ENCODE results near the gene LIPI.
"Not testable (repeated sequence)": the region's sequence is repeated elsewhere in the genome, so short reads cannot be mapped to it uniquely, and the experiment has no call there.

LIPI gene

DNA sequence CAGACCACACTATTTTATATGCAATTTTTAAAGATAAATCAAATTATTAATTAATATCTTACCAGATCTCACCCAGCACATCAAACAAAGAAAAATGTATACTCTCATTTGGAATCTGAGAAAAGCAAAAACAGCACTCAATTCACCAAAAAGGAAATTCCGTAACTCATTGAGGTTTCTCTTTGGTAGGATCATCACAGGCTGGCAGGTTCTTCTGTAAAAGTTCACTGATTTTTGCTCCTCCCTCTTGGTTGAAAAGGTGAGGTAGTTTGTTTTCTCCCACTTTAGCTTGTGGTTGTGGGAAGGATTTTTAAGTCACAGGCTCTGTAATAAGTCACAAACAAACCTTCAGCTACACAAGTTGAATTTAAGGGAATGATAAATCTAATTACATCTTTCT, at the start of gene LIPI:
TSS of gene LIPI (minus strand) at position 218 of the 400 bp plus-strand sequence. CDS start at position 108, 110 bp downstream.
- DNase-seq (ENCODE audit: low spot score) = no peak

DNA sequence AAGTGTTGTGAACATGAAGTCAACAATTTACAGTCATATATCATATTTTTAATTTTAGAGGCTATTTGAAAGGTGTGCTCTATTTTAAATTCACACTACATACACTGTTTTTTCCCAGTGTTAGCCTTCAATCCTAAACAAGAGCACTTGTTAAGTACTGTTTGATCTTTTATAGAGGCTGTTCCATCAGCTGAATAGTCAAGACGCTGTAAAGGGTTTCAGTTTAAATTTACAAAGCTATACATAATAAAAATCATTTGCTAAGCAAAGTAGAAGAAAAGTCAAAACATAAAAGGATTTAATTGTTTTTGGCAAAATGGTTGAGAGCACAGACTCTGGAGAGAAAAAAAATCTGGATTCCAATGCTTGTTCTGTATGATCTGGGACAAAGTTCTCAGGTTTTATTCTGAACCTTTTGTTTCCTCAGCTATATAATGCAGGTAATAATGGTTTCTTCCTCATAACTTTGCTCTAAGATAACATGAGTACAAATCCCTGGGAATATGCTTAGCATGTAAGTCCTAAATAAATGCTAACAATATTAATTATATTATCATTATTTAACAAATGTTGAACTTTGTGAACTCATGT, 49.5 kb upstream of the LIPI start:
- no peak for DNase-seq (ENCODE audit: low spot score)

DNA sequence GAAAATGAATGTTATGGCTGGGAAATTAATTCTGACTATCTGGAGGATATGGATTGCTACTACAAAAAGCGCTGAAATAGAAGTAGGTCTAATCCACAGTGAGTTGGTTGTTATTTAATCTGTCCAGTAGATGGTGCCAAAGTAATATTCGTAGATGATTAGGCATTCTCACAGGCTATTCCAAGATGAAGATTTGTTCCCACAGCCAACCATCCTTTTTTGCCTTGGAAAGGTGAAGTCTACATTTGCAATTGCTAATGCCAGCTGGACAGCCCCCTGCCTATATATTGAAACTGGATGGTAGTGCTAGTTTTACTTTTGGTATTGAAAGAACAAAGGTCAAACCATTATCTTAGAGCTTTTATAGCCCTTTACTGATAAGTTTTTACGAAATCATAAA, 49.0 kb upstream of the LIPI start:
- peak; percentile 42 for DNase-seq (ENCODE audit: low spot score)

DNA sequence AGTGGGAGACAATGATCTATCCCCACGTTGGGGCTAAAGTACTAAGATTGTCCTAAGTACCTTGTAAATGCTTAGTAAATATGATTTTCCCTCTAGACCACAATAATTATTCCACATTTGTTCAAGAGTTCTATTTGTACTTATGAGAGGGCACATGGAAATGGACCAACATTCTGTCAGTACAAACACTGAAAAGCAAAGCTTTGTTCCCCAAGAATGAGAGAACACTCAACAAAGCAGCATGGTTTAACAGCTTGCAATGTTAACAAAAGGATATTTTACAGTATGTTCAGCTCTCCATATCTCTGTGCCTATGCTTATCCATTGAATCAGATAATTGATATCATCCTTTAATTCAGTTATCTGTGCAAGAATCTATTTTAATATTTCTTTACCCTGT, 40.6 kb upstream of the LIPI start:
- DNase-seq (ENCODE audit: low spot score) = no peak

DNA sequence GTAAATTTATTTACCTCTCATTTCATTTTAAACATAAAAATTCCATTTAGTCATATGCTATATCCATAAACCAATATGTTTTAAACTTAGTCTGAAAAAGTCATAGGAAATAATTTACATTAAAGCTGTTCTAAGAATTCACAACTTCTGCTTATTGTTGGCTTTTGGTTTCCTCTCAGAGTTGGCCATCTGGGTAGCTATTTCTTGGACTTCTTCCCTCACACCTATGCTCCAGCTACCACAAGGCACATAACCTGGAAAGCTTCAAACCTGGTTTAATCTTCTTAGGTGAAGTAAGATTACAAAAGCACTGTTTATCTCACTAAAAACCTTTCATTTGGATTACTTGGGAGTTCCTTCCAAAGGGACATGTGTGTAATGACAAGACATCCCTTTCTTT, 35.0 kb upstream of the LIPI start:
- no peak for DNase-seq (ENCODE audit: low spot score)

DNA sequence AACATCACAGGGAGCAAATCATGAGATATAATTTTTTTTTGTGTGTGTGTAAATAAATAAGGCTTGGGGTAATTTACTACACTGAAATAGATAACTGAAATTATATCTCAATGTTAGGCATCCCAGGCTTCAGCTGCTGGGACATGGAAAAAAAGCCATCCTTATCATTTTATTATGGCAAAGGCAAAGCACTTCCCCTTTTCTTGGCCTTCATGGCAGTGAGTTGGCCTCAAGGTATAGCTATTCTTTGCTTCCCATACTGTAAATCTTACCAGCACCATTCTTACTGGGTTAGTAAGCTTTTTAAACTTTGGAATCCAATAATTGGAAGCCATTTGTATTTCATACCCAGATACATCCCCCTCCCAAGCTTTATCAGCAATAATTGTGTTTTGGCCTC, 34.2 kb upstream of the LIPI start:
- DNase-seq (ENCODE audit: low spot score) = no peak

DNA sequence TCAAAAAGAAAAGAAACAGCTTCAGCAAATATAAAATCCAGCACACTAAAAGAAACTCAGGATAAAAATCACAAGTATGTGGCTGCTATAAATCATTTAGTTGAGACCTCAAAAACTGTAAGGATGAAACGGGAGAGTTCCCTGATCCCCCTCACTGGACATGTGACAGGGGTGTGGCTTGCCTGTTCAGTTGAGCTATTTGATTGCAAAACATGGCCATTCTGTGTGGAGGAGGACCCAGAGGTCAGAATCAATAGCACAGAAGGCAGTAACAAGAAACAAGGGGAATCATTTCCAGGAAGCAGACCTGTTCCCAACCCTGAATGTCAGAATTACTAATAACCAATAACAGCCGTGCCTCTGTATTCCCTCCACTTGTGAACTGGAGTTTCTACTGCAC, 33.1 kb upstream of the LIPI start:
- DNase-seq (ENCODE audit: low spot score) = no peak

DNA sequence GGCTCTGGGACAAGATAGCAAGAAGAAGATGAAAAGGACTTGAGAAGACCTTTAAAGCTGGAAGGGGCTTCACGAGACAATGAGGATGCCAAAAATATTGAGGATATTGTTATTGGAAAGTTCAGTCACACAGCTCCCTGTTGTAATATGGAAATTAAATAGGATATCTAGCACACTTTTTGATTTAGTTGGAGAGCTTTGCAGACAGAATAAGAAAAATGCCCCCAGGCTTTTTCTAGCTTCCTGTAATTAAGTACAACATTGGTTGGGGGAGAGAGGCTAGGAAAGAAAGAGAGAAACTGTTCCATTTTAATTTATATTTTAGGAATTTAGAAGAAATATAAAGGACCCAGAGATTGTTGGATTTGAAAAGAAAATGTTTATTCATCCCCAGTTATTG, 32.7 kb upstream of the LIPI start:
- DNase-seq (ENCODE audit: low spot score) = no peak

DNA sequence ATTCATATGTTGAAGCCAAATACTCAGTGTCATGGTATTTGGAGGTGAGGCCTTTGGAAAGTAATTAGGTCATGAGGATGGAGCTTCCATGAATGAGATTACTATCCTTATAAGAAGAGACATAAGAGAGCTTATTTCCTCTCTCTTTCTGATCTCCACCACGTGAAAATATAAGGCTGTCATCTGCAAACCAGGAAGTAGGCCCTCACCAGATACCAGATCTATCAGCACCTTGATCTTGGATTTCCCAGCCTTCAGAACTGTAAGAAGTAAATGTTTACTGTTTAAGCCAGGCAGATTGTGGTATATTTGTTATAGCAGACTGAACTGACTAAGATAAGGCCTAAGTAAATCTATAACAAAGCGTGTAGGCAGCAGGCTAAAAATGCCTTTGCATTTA, 30.5 kb upstream of the LIPI start:
- DNase-seq (ENCODE audit: low spot score) = no peak

DNA sequence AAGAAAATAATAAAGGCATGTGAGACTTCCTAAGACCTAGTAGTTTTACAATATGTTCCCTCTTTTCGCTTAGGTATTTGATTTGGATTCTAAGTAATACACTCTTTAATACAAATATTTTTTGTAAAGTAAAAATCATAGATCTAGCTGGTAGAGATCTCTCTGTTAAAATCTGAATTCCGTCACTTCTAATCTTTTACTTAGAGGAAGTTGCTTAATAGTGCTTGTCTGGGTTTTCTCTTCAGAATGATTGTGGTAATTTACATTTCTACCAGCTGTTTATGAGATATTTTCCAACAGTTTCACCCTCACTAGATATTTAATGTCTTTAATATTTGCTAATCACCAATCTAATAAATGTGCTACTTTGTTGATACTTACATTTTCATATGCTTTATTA, 28.5 kb upstream of the LIPI start:
- DNase-seq (ENCODE audit: low spot score) = no peak

DNA sequence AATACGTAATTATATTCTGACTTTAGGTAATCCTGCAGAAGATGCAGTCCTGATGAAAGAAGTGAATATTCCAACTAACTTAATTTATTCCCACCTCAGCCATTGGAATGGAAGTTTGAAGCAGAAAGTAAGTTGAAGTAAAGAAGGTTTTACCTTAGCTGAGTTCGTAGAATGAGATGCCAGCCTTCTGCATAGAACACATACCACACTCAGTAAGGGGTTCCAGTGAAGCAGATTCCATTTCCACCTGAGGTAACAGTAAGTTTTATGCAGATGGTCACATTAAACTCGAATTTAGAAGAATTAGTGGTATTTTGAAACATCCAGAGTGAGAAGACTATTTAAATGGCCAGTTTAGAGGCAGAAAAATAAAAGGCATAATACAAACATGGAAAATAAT, 25.4 kb upstream of the LIPI start:
- DNase-seq (ENCODE audit: low spot score) = no peak

DNA sequence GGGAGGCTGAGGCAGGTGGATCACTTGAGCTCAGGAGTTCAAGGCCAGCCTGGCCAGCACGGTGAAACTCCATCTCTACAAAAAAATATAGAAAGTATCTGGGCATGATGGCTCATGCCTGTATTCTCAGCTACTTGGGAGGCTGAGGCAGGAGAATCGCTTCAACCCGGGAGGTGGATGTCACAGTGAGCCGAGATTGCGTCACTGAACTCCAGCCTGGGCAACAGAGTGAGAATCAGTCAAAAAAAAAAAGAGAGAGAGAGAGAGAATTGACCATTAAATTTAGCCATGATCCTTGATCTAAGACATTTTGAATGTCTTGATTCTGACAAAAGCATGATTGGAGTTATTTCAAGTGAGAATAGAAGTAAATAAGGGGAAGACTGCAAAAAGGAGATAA, 24.3 kb upstream of the LIPI start:
- no peak for DNase-seq (ENCODE audit: low spot score)

DNA sequence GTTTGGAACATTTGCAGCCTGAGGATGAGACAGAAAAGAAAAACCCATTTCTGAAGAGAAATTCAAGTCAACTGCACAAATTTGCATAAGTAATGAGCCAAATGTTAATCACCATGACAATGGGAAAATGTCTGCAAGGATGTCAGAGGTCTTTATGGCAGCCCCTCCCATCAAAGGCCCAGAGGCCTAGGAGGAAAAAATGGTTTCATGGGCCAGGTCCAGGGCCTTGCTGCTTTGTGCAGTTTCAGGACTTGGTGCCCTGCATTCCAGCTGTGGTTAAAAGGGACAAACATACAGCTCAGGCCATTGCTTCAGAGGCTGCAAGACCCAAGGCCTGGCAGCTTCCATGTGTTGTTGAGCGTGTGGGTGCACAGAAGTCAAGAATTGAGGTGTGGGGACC, 18.6 kb upstream of the LIPI start:
- DNase-seq (ENCODE audit: low spot score) = no peak

DNA sequence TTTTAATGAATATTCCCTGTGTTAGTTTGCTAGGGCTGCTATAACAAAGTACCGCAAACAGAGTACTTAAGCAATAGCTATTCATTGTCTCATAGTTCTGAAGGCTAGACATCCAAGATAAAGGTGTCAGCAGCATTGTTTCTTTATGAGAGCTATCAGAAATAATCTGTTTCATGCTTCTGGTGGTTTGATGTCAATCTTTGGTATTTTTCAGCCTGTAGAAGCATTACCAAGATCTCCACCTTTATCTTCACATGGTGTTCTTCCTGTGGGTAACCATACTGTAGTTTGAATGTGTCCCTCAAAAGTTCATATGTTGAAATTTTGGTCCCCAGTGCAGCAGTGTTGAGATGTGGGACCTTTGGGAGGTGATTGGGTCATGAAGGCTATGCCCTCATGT, 12.6 kb upstream of the LIPI start:
- DNase-seq (ENCODE audit: low spot score) = no peak

DNA sequence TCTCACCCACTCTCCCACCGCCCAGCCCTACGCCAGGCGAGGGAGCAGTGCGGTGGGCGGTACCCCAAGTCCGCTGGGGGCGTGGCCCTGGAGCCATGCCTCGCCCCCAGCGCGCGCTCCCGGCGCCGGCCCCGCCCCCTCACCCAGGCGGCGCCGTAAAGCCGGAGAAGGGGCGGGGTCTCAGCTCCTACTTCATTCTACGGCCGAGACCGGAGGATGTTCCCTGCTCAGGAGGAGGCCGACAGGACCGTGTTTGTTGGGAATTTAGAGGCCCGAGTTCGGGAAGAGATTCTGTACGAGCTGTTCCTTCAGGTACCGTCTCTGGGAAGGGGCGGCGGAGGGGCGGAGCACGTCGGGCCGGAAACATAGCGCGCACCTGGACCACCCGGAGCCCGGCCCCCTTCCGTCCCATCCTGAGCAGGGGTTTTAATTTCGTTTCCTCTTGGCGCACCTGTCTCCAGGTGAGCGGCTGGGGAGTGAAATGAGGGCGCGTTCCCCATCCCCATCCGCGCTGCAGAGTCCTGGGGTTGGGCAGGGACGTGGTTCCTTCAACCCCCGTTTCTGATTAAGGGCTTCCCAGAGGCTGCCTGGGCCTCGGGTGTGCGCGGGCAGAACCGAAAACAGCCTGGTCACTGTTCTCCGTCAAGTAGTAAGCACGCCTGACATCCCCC, 5.4 kb upstream of the LIPI start, which contains the start of gene RBM11:
TSS of gene RBM11 (plus strand) at position 187 of the 671 bp plus-strand sequence. CDS start at position 217, 30 bp downstream.
- DNase-seq (ENCODE audit: low spot score) = peak; percentile 29

DNA sequence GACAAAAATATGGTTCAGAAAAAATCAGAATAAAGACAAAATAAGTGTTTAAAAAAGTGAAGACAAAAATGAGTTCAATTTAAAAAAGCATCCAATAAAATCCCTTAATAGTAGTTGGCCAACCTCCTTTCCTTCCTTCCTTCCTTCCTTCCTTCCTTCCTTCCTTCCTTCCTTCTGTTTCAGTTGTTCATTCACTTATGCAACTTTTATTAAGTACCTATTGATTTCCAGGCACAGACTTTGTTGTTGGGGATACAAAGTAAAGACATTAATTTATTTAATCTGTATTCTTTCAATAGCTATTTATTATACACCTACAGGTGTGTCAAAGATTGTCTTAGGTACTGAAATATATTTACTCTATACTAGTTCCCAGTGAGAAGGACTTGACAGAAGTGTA, 2.4 kb upstream of the LIPI start:
- DNase-seq (ENCODE audit: low spot score) = no peak

DNA sequence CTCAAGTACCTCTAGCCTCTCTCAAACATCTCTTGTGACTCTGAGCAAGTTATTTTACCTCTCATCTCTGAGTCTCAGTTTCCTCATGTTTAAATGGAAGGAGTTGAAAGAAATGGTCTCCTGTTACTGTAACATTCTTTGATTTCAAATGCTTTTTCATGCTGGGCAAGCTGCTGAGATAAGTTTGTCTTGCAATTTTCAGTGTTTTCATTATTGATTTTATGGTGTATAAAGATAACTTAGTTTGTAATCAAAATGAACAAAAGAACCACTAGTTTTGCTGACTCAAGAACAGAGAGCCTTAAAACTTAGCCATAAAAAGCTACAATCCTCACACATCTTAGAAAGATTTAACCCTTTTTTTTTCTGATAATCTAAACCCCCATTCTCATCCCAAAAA, 4.5 kb downstream of the LIPI start:
- no peak for DNase-seq (ENCODE audit: low spot score)

DNA sequence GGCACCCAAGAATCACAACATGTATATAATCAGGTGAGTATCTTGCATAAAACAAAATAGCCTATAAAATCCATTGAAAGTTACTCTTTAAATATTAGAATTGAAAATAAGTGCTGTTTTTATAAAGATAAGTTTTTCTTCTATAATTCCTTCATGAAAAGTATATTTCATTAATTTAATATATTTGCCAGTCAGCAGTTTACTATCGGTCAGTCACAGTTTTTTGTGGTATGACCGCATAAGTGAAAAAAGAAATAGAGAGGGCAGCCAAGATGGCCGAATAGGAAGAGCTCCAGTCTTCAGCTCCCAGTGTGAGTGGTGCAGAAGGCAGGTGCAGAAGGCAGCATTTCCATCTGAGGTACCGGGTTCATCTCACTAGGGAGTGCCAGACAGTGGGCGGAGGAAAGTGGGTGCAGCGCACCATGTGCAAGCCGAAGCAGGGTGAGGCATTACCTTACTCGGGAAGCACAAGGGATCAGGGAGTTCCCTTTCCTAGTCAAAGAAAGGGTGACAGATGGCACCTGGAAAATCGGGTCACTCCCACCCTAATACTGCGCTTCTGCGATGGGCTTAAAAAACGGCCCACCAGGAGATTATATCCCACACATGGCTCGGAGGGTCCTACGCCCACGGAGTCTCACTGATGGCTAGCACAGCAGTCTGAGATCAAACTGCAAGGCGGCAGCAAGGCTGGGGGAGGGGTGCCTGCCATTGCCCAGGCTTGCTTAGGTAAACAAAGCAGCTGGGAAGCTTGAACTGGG, 44.1 kb downstream of the LIPI start:
- not testable (repeated sequence) for DNase-seq (ENCODE audit: low spot score)

DNA sequence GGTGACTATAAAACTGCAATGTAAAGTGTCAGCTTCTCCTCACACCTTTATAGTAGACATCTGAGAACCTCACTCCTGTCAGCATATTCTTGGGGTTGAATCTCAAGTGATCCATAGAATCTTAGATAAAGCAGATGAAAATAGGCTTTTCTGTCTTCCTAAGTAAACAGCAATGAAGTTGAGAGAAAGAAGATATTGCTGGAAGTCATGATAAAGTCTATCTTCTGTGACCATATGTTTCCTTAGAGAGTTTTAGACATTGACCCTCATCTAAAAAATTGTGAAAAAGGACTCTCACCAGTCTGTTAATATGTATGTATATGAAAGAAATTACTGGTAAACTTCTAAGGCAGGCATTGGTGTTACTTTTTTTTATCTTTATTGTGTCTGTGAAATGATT, 66.8 kb downstream of the LIPI start:
- no peak for DNase-seq (ENCODE audit: low spot score)

DNA sequence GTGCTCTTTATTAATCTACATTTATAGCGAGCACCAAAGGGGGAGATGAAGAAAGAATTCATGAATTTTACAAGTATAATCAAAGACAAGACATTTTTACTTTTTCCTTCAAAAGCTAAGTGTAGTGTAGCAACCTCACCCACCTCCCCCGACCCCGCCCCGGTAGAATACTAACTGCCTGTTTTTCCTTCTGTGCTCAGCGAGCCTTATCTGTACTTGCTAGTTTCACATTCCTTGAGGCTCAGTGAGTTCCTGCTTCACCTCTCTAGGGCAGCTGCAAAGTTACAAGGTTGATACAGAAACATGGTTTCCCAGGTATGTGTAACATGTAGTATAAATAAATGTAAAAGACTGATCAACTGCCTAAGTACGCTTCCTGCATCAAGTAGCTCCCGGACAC, 86.5 kb downstream of the LIPI start:
- DNase-seq (ENCODE audit: low spot score) = no peak

DNA sequence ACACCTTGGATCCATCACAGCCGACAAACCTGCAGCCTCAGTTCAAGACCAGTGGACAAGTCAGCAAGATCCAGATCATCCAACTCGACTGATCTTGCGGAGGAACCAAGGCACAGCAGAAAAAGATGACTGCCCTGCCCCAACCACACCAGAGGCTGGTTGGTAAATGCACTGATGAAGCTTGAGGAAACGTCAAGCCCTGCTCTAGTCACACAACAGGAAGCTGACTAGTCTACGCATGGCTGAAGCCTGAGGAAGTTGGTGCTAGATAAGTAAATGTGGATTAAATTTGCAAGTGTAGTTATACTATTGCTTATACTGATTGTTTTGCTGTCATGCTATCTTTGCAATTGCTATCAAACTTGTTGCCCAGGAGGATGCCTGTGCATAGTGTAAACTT, 89.0 kb downstream of the LIPI start:
- peak; percentile 1 for DNase-seq (ENCODE audit: low spot score)

DNA sequence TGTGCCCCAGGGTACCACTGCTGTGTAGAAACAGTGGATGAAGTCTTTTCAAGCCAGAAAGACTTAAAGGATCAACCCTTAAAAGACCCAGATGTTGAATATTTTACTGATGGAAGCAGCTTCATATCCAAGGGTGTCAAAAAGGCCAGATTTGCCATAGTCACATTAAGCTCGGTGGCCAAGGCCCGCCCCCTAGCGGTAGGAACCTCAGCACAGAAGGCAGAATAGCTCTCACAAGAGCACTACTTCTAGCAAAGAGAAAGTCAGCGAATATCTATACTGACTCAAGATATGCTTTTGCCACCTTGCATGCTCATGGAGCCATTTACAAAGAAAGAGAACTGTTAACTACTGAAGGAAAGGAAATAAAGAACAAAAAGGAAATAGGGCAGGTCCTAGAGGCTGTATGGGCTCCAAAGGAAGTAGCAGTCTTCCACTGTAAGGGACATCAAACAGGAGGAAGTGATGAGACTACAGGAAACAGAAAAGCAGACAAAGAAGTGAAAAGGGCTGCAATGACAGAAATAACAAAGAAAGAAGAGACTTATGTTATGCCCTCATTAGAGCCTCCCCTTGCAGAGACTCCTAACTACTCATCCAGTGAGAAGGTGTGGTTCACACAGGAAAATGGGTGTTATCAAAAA, 90.5 kb downstream of the LIPI start:
- DNase-seq (ENCODE audit: low spot score) = no peak

DNA sequence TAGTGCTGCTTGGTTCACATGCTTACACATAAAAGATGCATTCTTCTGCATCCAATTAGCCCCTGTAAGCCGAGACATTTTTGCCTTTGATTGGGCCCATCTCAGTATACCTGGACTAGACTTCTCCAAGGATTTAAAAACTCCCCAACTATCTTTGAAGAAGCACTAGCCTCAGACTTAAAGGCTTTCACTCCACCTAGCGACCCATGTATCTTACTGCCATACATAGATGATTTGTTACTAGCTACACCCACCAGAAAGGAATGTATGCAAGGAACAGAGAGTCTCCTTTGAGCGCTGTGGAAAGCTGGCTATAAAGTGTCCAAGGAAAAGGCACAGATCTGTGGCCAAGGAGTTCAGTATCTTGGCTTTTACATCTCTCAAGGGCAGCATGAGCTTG, 91.7 kb downstream of the LIPI start:
- no peak for DNase-seq (ENCODE audit: low spot score)

Data from kidney capillary endothelial cell (primary cell).